ENCODE results near the gene CDC25C.
"Not testable (repeated sequence)": the region's sequence is repeated elsewhere in the genome, so short reads cannot be mapped to it uniquely, and the experiment has no call there.

Gene CDC25C

GRCh38 chr5:138275379-138275782 is 56.2 kb downstream of the CDC25C start:
- no peak for DNase-seq

DNA sequence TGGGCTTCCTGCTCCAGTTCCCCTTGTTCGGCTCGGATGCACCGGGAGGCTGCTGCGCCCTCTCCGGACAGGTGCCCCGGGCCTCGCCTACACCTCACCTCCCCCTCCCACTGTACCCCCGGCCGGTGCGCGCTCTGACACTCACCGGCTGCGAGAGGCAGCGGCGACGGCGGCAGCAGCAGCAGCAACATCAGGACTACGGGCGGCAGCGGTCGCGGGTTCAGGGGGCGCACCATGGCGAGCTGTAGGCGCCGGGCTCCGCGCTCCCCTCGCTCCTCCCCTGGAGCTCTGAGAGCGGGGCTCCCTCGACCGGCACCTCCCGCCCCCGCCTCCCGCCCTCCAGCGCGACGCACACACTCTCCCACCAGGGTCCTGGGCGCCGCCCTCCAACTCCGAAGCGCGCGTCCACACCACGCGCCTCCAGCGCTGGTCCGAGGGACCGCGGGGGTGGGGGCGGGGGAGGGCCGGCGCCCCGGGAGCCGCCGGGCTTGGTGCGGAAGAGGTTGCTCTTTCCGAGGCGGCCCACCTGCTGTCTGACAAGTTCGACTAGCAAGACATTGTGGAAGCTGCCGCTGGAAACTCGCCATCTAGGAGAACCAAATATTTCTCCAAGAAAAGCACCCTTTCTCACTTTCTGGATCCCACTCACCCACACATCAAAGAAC is 57.3 kb downstream of the CDC25C start, which contains the start of gene GFRA3:
GFRA3 (minus strand) TSS at position 433 of the 665 bp plus-strand sequence; CDS start at position 236, 197 bp downstream.
- DNase-seq: no peak

GRCh38 chr5:138273834-138274188 is 57.8 kb downstream of the CDC25C start:
- DNase-seq: no peak

DNA sequence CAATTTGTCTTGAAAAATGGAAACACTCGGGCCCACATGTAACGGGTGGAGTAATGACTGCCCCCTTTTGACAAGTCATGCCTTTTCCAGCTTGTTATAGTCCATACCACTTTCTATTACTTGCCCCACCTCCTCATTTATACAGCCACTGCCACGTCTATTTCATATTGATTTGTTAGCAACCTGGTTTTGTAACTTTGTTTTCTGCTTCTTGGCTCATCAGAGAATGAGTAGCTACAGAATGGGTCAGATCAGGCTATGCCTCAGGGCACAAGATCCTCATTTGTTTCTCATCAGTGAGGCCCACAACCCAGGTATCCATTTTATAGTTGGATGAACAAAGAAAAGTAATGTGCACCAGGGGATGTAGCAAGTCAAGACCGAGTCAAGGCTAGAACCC is 58.9 kb downstream of the CDC25C start:
- DNase-seq: no peak

- DNase-seq: no peak
Measured at GRCh38 chr5:138271281-138271680, 60.3 kb downstream of the CDC25C start.

DNA sequence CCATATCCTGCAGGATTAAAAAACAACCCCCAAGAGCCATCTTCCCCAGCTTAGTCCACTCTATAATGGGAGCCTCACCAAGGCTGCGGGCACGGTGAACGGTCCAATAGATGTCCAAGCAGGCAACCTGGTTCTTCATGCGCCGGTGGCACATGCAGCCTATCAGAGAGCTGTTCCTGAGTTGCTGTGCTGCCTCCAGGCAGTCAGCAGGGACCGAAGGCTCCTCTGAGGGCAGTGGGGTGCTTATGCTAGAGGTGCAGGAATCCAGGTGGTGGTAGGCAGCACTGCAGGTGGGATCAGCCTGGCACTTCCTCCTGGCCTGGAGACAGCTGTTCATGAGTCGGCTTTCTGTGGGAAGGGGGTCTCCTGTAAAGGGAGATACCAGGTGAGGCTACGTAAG is 67.4 kb downstream of the CDC25C start:
- no peak for DNase-seq

- no peak for DNase-seq
Measured at GRCh38 chr5:138263581-138263980, 68.0 kb downstream of the CDC25C start.

- no peak for DNase-seq
Measured at GRCh38 chr5:138258704-138259292, 72.8 kb downstream of the CDC25C start.

- no peak for DNase-seq
Measured at GRCh38 chr5:138257583-138257982, 74.0 kb downstream of the CDC25C start.

- no peak for DNase-seq
Measured at GRCh38 chr5:138252944-138253343, 78.7 kb downstream of the CDC25C start.

GRCh38 chr5:138247800-138248199 is 83.8 kb downstream of the CDC25C start:
- DNase-seq: not testable (repeated sequence)

- DNase-seq: no peak
Measured at GRCh38 chr5:138246822-138247221, 84.8 kb downstream of the CDC25C start.

- no peak for DNase-seq
Measured at GRCh38 chr5:138246334-138246733, 85.3 kb downstream of the CDC25C start.

- no peak for DNase-seq
Measured at GRCh38 chr5:138245717-138246116, 85.9 kb downstream of the CDC25C start.

DNA sequence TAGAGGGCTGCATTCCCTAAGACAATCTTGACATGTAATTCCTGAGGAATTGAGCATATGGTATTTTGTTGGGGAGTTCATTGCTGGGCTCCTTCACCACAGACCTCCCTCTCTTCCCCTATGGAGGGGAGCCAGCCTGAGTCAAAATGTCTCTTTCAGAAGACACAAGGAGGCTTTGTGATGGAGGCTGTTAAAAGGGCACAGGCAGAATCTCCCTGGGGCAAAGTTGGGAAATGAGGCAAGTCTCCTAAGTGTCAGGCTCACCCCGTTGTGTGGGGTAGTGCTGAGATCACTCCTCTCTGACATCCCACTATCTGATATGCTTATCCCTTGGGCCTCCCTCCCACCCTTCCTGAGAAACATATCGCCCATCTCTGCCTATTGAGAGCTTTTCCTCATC is 87.8 kb downstream of the CDC25C start:
- no peak for DNase-seq

GRCh38 chr5:138241688-138242571 is 89.7 kb downstream of the CDC25C start:
- no peak for DNase-seq

DNA sequence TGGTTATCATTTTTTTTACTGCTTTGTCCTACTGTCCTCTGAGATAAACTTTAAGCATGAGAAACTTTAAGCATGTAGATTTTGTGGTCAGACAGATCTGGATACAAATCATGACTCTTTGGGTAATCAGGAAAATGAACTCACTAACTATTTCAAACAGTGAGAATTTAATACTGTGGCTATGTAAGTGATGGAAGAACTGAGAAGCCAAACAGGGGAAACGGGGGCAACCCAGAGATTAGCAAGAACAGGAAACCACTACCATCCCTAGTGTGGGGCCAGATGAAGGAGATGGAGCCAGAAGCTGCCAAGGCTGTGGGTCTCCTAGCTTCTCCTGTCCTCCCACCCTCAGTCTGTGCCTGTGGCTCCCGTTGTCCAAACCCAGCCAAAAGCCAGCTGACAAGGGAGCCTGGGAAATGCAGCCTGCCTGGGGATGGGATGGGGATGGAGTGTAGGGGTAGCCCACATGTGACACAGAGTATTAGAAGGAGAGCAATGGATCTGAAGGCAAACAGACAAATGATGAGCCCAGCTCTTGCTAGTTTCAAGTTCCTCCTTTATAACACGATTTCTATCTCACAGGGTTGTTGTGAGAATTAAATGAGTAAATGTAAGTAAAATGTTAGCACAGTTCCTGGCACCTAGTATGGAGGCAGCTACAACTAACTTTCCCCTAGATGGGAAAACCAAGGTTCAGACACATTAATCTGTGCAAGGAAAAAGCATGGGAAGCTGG is 90.8 kb downstream of the CDC25C start:
- DNase-seq: no peak

DNA sequence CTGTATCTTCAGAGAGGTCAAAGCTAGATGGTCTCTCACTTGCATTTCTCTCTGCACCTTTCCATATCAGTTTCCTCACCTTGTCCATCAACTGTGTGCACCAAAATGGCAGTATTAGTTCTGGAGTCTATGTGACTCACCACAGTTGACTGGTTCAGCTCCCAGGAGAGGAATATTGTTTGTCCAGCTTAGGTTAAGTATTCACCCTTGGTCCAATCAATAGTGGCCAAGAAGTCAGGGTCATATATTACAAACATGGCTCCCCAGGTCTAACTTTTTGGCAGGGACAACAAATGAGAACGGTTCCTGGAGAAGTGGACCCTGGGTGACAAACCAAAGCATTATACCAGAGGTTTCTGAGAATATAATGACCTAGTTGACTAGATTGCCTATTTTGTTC is 93.6 kb downstream of the CDC25C start:
- DNase-seq: no peak
